ENCODE results near the gene LRRC3.

LRRC3 gene

GRCh38 chr21:44477131-44477530, 21.8 kb downstream of the LRRC3 start:
- in situ Hi-C loops (cut with HindIII; ENCODE audit: low sequenced_read_pairs): no loop called here

- in situ Hi-C loops (cut with HindIII; ENCODE audit: low sequenced_read_pairs): no loop called here
Measured at GRCh38 chr21:44477712-44478111, 22.4 kb downstream of the LRRC3 start.

- in situ Hi-C loops (cut with HindIII; ENCODE audit: low sequenced_read_pairs): no loop called here
Measured at GRCh38 chr21:44478124-44478800, 23.0 kb downstream of the LRRC3 start.

- in situ Hi-C loops (cut with HindIII; ENCODE audit: low sequenced_read_pairs): no loop called here
Measured at GRCh38 chr21:44478801-44479167, 23.5 kb downstream of the LRRC3 start.

- in situ Hi-C loops (cut with HindIII; ENCODE audit: low sequenced_read_pairs): loop anchor here (10.0 kb wide), 1 partner anchor 145 kb away; the partner anchor contains the start of gene CFAP410
Measured at GRCh38 chr21:44479556-44480199, 24.4 kb downstream of the LRRC3 start.

- in situ Hi-C loops (cut with HindIII; ENCODE audit: low sequenced_read_pairs): loop anchor here (10.0 kb wide), 1 partner anchor 146 kb away; the partner anchor contains the start of gene CFAP410
Measured at GRCh38 chr21:44480200-44481053, 25.1 kb downstream of the LRRC3 start.

GRCh38 chr21:44482581-44483287, 27.4 kb downstream of the LRRC3 start:
- in situ Hi-C loops (cut with HindIII; ENCODE audit: low sequenced_read_pairs): loop anchor here (10.0 kb wide), 1 partner anchor 148 kb away; the partner anchor contains the start of gene CFAP410

- in situ Hi-C loops (cut with HindIII; ENCODE audit: low sequenced_read_pairs): loop anchor here (10.0 kb wide), 1 partner anchor 149 kb away; the partner anchor contains the start of gene CFAP410
Measured at GRCh38 chr21:44483288-44484237, 28.3 kb downstream of the LRRC3 start.

GRCh38 chr21:44484498-44485253, 29.4 kb downstream of the LRRC3 start:
- in situ Hi-C loops (cut with HindIII; ENCODE audit: low sequenced_read_pairs): loop anchor here (10.0 kb wide), 1 partner anchor 150 kb away; the partner anchor contains the start of gene CFAP410

GRCh38 chr21:44485254-44485793, 30.0 kb downstream of the LRRC3 start:
- in situ Hi-C loops (cut with HindIII; ENCODE audit: low sequenced_read_pairs): loop anchor here (10.0 kb wide), 1 partner anchor 151 kb away; the partner anchor contains the start of gene CFAP410

- in situ Hi-C loops (cut with HindIII; ENCODE audit: low sequenced_read_pairs): loop anchor here (10.0 kb wide), 1 partner anchor 151 kb away; the partner anchor contains the start of gene CFAP410
Measured at GRCh38 chr21:44485796-44486195, 30.5 kb downstream of the LRRC3 start.

GRCh38 chr21:44486302-44486701, 31.0 kb downstream of the LRRC3 start:
- in situ Hi-C loops (cut with HindIII; ENCODE audit: low sequenced_read_pairs): loop anchor here (10.0 kb wide), 1 partner anchor 152 kb away; the partner anchor contains the start of gene CFAP410

- in situ Hi-C loops (cut with HindIII; ENCODE audit: low sequenced_read_pairs): loop anchor here (10.0 kb wide), 1 partner anchor 153 kb away; the partner anchor contains the start of gene CFAP410
Measured at GRCh38 chr21:44487831-44488230, 32.5 kb downstream of the LRRC3 start.

- in situ Hi-C loops (cut with HindIII; ENCODE audit: low sequenced_read_pairs): loop anchor here (10.0 kb wide), 1 partner anchor 155 kb away; the partner anchor contains the start of gene CFAP410
Measured at GRCh38 chr21:44489962-44490361, 34.7 kb downstream of the LRRC3 start.

- in situ Hi-C loops (cut with HindIII; ENCODE audit: low sequenced_read_pairs): no loop called here
Measured at GRCh38 chr21:44490405-44490804, 35.1 kb downstream of the LRRC3 start.

- in situ Hi-C loops (cut with HindIII; ENCODE audit: low sequenced_read_pairs): no loop called here
Measured at GRCh38 chr21:44490816-44491215, 35.5 kb downstream of the LRRC3 start.

- in situ Hi-C loops (cut with HindIII; ENCODE audit: low sequenced_read_pairs): no loop called here
Measured at GRCh38 chr21:44492567-44493385, 37.5 kb downstream of the LRRC3 start.
